H1 (cell line): ENCODE measurements around the gene MRFAP1L1. TPM values are rescaled to one million over a fixed set of nuclear protein-coding genes. Genes with fewer than 3 reads are reported as not detected.

Experiments used
- CTCF ChIA-PET: fragments of 300-600 bp; sonication (Branson Sonifier 250); formaldehyde crosslinking; loops from one replicate; lab custom pipeline; 2021; ENCODE audit not compliant: partially characterized antibody; lab: Charles Lee
- POLR2A ChIA-PET: fragments of 300-600 bp; sonication (Branson Sonifier 250); formaldehyde crosslinking; loops from one replicate; lab custom pipeline; 2021; ENCODE audit warnings: inconsistent platforms; ENCODE audit not compliant: partially characterized antibody; lab: Charles Lee
- DNase-seq, 2 experiments: peaks; one replicate each; pipeline versions ENCODE4 v3.0.0 to v3.0.0-alpha.2; 2010 to 2022; ENCODE audit warnings: low spot score in 2 of 2, low read depth in 1 of 2, mixed read lengths in 1 of 2
- FAIRE-seq: peaks from 2 replicates; lab custom pipeline; 2011; peaks lifted over from hg19 to GRCh38; lab: Jason Lieb, UNC
- H2AFZ ChIP-seq: 2 replicates; pipeline ENCODE4 v1.8.1; 2012; ENCODE audit warnings: low read length, inconsistent platforms
- H2AK5ac ChIP-seq: 2 replicates; pipeline ENCODE4 v1.6.1; 2013; ENCODE audit warnings: low read depth, low read length
- H2BK120ac ChIP-seq: replicated peaks from 2 replicates; pipeline ENCODE3; 2013; ENCODE audit warnings: low read depth, low read length, inconsistent platforms
- H2BK12ac ChIP-seq: 2 replicates; pipeline ENCODE4 v1.6.1; 2013; ENCODE audit warnings: low read depth, low read length
- H2BK15ac ChIP-seq: 2 replicates; pipeline ENCODE4 v1.6.1; 2013; ENCODE audit warnings: low read length
- H2BK20ac ChIP-seq: 2 replicates; pipeline ENCODE4 v1.6.1; 2013; ENCODE audit warnings: low read length
- H2BK5ac ChIP-seq: 2 replicates; pipeline ENCODE4 v1.6.1; 2013; ENCODE audit warnings: low read depth, low read length
- H3K14ac ChIP-seq: 2 replicates; pipeline ENCODE4 v1.6.1; 2013; ENCODE audit warnings: inconsistent platforms; ENCODE audit not compliant: insufficient read length
- H3K18ac ChIP-seq: 2 replicates; pipeline ENCODE4 v1.6.1; 2013; ENCODE audit warnings: low read length; ENCODE audit errors: extremely low read depth
- H3K23ac ChIP-seq: 2 replicates; pipeline ENCODE4 v1.6.1; 2013; ENCODE audit warnings: inconsistent platforms; ENCODE audit not compliant: insufficient read length
- H3K23me2 ChIP-seq: 2 replicates; pipeline ENCODE4 v1.6.1; 2013; ENCODE audit warnings: low read depth, low read length
- H3K27ac ChIP-seq: 2 replicates; pipeline ENCODE4 v1.6.1; 2011; ENCODE audit warnings: low read depth, low read length, inconsistent platforms
- H3K27me3 ChIP-seq, 4 experiments: replicated peaks in 1 of 4; 1 replicate in 1 of 4; 2 replicates in 3 of 4; pipeline versions ENCODE4 v1.6.1 to v1.8.1; 2011 to 2013; ENCODE audit warnings: low read length in 3 of 4, mild to moderate bottlenecking in 3 of 4, inconsistent platforms in 2 of 4, mixed read lengths in 2 of 4, moderate library complexity in 1 of 4; ENCODE audit not compliant: control insufficient read depth in 3 of 4, insufficient read depth in 3 of 4; ENCODE audit errors: extremely low read depth in 1 of 4
- H3K36me3 ChIP-seq, 4 experiments: 2 replicates each; pipeline versions ENCODE4 v1.6.1 to v1.8.1; 2011 to 2013; ENCODE audit warnings: mild to moderate bottlenecking in 4 of 4, low read length in 3 of 4, moderate library complexity in 2 of 4, control low read depth in 1 of 4, inconsistent platforms in 1 of 4; ENCODE audit not compliant: insufficient read depth in 4 of 4, control insufficient read depth in 2 of 4
- H3K4ac ChIP-seq: replicated peaks from 2 replicates; pipeline ENCODE3; 2013; ENCODE audit warnings: low read length, low read depth, mixed read lengths, inconsistent platforms; ENCODE audit not compliant: insufficient read length
- H3K4me1 ChIP-seq, 4 experiments: replicated peaks in 1 of 4; 1 replicate in 1 of 4; 2 replicates in 3 of 4; pipeline versions ENCODE4 v1.6.1 to v1.8.1; 2011 to 2013; ENCODE audit warnings: low read length in 3 of 4, inconsistent platforms in 2 of 4, mixed read lengths in 1 of 4; ENCODE audit not compliant: insufficient read depth in 4 of 4, control insufficient read depth in 3 of 4
- H3K4me2 ChIP-seq, 2 experiments: 2 replicates each; pipeline versions ENCODE4 v1.6.1 to v1.8.1; 2011 to 2013; ENCODE audit warnings: low read depth in 2 of 2, low read length in 2 of 2, control low read depth in 1 of 2, inconsistent platforms in 1 of 2, mild to moderate bottlenecking in 1 of 2; ENCODE audit not compliant: insufficient read depth in 1 of 2
- H3K4me3 ChIP-seq, 4 experiments: fragments of 200-600, 300-600 bp in 1 of 4; sonication (generic), shearing (Covaris generic), sonication (Bioruptor Twin) in 1 of 4; 2 replicates each; pipeline versions ENCODE4 v1.5.1 to v1.8.1; 2011 to 2016; ENCODE audit warnings: low read length in 4 of 4, low read depth in 3 of 4, control low read depth in 2 of 4, inconsistent platforms in 2 of 4, mild to moderate bottlenecking in 2 of 4, mixed read lengths in 1 of 4, moderate library complexity in 1 of 4; ENCODE audit not compliant: insufficient read depth in 2 of 4; ENCODE audit errors: extremely low read depth in 1 of 4
- H3K56ac ChIP-seq: replicated peaks from 2 replicates; pipeline ENCODE3; 2013; ENCODE audit warnings: low read depth, mild to moderate bottlenecking, mixed read lengths, low read length, inconsistent platforms; ENCODE audit not compliant: insufficient read length
- H3K79me1 ChIP-seq: 2 replicates; pipeline ENCODE4 v1.6.1; 2013; ENCODE audit warnings: low read depth, low read length, control low read depth
- H3K79me2 ChIP-seq, 2 experiments: 2 replicates each; pipeline versions ENCODE4 v1.6.1 to v1.8.1; 2012 to 2013; ENCODE audit warnings: low read length in 2 of 2, mild to moderate bottlenecking in 2 of 2, inconsistent platforms in 1 of 2; ENCODE audit not compliant: insufficient read depth in 2 of 2, control insufficient read depth in 1 of 2
- H3K9ac ChIP-seq, 4 experiments: replicated peaks in 1 of 4; 1 replicate in 1 of 4; 2 replicates in 3 of 4; pipeline versions ENCODE4 v1.6.1 to v1.8.1; 2011 to 2013; ENCODE audit warnings: low read depth in 3 of 4, low read length in 3 of 4, control low read depth in 2 of 4, mild to moderate bottlenecking in 2 of 4, moderate library complexity in 2 of 4, inconsistent platforms in 1 of 4; ENCODE audit errors: extremely low read depth in 1 of 4
- H3K9me3 ChIP-seq, 2 experiments: 2 replicates each; pipeline versions ENCODE4 v1.6.1 to v1.8.1; 2012 to 2013; ENCODE audit warnings: mild to moderate bottlenecking in 2 of 2, moderate library complexity in 2 of 2, control low read depth in 1 of 2, inconsistent platforms in 1 of 2, low read depth in 1 of 2, low read length in 1 of 2, mixed read lengths in 1 of 2; ENCODE audit not compliant: insufficient read depth in 2 of 2
- H4K20me1 ChIP-seq, 2 experiments: replicated peaks in 1 of 2; 2 replicates each; pipeline versions ENCODE3 to v1.8.1; 2011 to 2013; ENCODE audit warnings: inconsistent platforms in 2 of 2, low read length in 2 of 2, mild to moderate bottlenecking in 1 of 2; ENCODE audit not compliant: insufficient read depth in 2 of 2, control insufficient read depth in 1 of 2
- H4K5ac ChIP-seq: 2 replicates; pipeline ENCODE4 v1.6.1; 2013; ENCODE audit warnings: low read length, low read depth, mixed read lengths, inconsistent platforms; ENCODE audit not compliant: insufficient read length
- H4K8ac ChIP-seq: 2 replicates; pipeline ENCODE4 v1.8.0; 2013; ENCODE audit warnings: mild to moderate bottlenecking, moderate library complexity, low read length, inconsistent platforms; ENCODE audit not compliant: insufficient read depth; ENCODE audit errors: extremely low read depth
- H4K91ac ChIP-seq: replicated peaks from 2 replicates; pipeline ENCODE3; 2013; ENCODE audit warnings: low read length, mixed read lengths, inconsistent platforms; ENCODE audit not compliant: insufficient read length
- ASH2L ChIP-seq: fragments of 200-600, 300-600 bp; sonication (generic); IDR thresholded peaks from one replicate; pipeline ENCODE4 v1.7.1; 2017; ENCODE audit warnings: low read length
- BACH1 ChIP-seq: IDR thresholded peaks from 2 replicates; pipeline ENCODE4 v1.6.1; 2012; ENCODE audit warnings: low read length, improper control_type of control experiment
- JUN ChIP-seq: IDR thresholded peaks from 2 replicates; pipeline ENCODE4 v1.6.1; 2011; ENCODE audit warnings: low read depth, mild to moderate bottlenecking, improper control_type of control experiment, low read length
- NRF1 ChIP-seq: IDR thresholded peaks from 2 replicates; pipeline ENCODE4 v1.6.1; 2011; ENCODE audit warnings: mild to moderate bottlenecking, low read depth, low read length, improper control_type of control experiment
- POLR2AphosphoS5 ChIP-seq: IDR thresholded peaks from 2 replicates; pipeline ENCODE4 v1.6.1; 2011; ENCODE audit warnings: low read depth, low read length
- SIN3A ChIP-seq, 2 experiments: IDR thresholded peaks in 1 of 2; conservative IDR thresholded peaks in 1 of 2; 2 replicates each; pipeline ENCODE4 v1.6.1; 2011 to 2012; ENCODE audit warnings: low read length in 2 of 2, improper control_type of control experiment in 1 of 2, low read depth in 1 of 2, mild to moderate bottlenecking in 1 of 2
- TCF12 ChIP-seq: IDR thresholded peaks from 2 replicates; pipeline ENCODE4 v1.6.1; 2011; ENCODE audit warnings: low read depth, mild to moderate bottlenecking, low read length
- WGBS, 2 experiments: shearing (Covaris generic) in 1 of 2; methylation state at CpG; one replicate each; pipeline versions ENCODE4 v1.1.6 to v1.1.7; 2013 to 2015; ENCODE audit warnings: low lambda C conversion rate in 2 of 2, mixed read lengths in 2 of 2, inconsistent platforms in 1 of 2, low coverage in 1 of 2, missing lambda C conversion rate in 1 of 2; ENCODE audit not compliant: insufficient replicate concordance in 2 of 2, insufficient coverage in 1 of 2, insufficient read length in 1 of 2; ENCODE audit errors: extremely low coverage in 1 of 2, missing lambda C conversion rate in 1 of 2; 5-methylcytosine and 5-hydroxymethylcytosine counted together
- polyA plus RNA-seq, 7 experiments: library from polyadenylated mRNA; depleted of rRNA in 3 of 7; stranded (reverse) in 5 of 7; unstranded in 2 of 7; fragments of >200 nt in 5 of 7; fragments of 200-250 nt in 2 of 7; gene quantifications; 1 replicate in 5 of 7; 2 replicates in 1 of 7; 4 replicates in 1 of 7; pipeline versions ENCODE4 v1.2.1 to v1.2.3, GENCODE V29; 2011 to 2013; ENCODE audit warnings: missing spikeins in 2 of 7, mixed read lengths in 2 of 7
- total RNA-seq: library from RNA; stranded (reverse); fragmentation: NEBNext Ultra II Directional; extraction: Animal tissue kit (Norgen Biotek cat#: 25700); gene quantifications from 2 replicates; pipeline ENCODE4 v1.2.1, GENCODE V29; 2021
- TF ChIP-seq, protein P1 (sequence below), 3 experiments: IDR thresholded peaks; 1 replicate in 2 of 3; 2 replicates in 1 of 3; pipeline versions ENCODE4 v1.5.1 to v1.6.1; 2011; ENCODE audit warnings: low read length in 3 of 3, mild to moderate bottlenecking in 3 of 3, inconsistent platforms in 2 of 3, low read depth in 1 of 3, moderate library complexity in 1 of 3; ENCODE audit not compliant: insufficient read depth in 1 of 3; ENCODE audit errors: control extremely low read depth in 1 of 3
- TF ChIP-seq, protein P2 (sequence below): IDR thresholded peaks from 2 replicates; pipeline ENCODE4 v1.6.1; 2012; ENCODE audit warnings: inconsistent platforms

Gene MRFAP1L1
- total and polyA plus RNA-seq, 2 of the 8 experiments (the other 6 are each of a cell fraction or from before 2014, with no cell fraction given): 26.8 to 54.3 TPM

GRCh38 chr4:6720202-6720699, 10.6 kb upstream of the MRFAP1L1 start:
- Histone ChIP-seq H3K9ac (no peak overlapping the region), H3K9me3 (no peaks in the 10 kb centered on the region), H2BK15ac (no peak overlapping the region), H2AFZ (no peak overlapping the region), H3K27ac (no peak overlapping the region), H3K23me2 (peaks cover 6% of the 10 kb centered on the region), H3K4ac (no peak overlapping the region), H4K20me1 (peaks cover 3 to 4% of the 10 kb centered on the region in 2 experiments), H3K14ac (no peak overlapping the region), H3K56ac (no peak overlapping the region), H3K4me1 (peaks cover 0 to 4% (median 0%) of the 10 kb centered on the region in 4 experiments; a peak in 2 of 7 replicates), H3K18ac (no peak overlapping the region), H4K91ac (no peak overlapping the region), H2BK120ac (no peak overlapping the region), H2BK12ac (no peak overlapping the region), H3K23ac (no peak overlapping the region), H2BK5ac (no peak overlapping the region), H3K4me2 (no peak overlapping the region), H4K8ac (no peak overlapping the region), H3K79me1 (peaks cover 5% of the 10 kb centered on the region), H3K79me2 (peaks cover 0 to 20% of the 10 kb centered on the region in 2 experiments; a peak in 2 of 4 replicates), H3K36me3 (no peaks in the 10 kb centered on the region), H2BK20ac (no peak overlapping the region), H3K27me3 (no peaks in the 10 kb centered on the region; a peak in 1 of 7 replicates), H3K4me3 (no peak overlapping the region), H4K5ac (no peak overlapping the region), H2AK5ac (no peak overlapping the region)
- no peak for FAIRE-seq
- POLR2A ChIA-PET: interaction anchor here (1.0 kb wide), 1 partner anchor 153 kb away, joined by 6 read pairs; no protein-coding TSS in a partner anchor
- 20% methylated on average over 14 of the region's 14 CpGs; no CpG with 5 or more reads in 1 of the 2 experiments for WGBS, 2 experiments
- CTCF ChIA-PET: interaction anchor here (0.6 to 11.1 kb wide), 18 partner anchors 10 to 625 kb away, joined by 3 to 182 read pairs (median 4); no protein-coding TSS in a partner anchor
- peak in 1 of 2 experiments; percentile 98 for DNase-seq
- TF ChIP-seq BACH1 (peak; percentile 84), TCF12 (peak; percentile 35; the same call in 1 of the 2 replicates), SIN3A (conservative IDR thresholded peaks at IDR 0.05 in 1 of 2, IDR thresholded peaks at IDR 0.05 in 1 of 2; ENCODE audit: low read depth in 1 of 2, low read length in 2 of 2) (peak in 1 of 2 experiments; percentile 54; a peak in 1 of 4 replicates), JUN (no peak), ASH2L (no peak), POLR2AphosphoS5 (no peak), NRF1 (no peak)
- TF ChIP-seq, protein P1, sequence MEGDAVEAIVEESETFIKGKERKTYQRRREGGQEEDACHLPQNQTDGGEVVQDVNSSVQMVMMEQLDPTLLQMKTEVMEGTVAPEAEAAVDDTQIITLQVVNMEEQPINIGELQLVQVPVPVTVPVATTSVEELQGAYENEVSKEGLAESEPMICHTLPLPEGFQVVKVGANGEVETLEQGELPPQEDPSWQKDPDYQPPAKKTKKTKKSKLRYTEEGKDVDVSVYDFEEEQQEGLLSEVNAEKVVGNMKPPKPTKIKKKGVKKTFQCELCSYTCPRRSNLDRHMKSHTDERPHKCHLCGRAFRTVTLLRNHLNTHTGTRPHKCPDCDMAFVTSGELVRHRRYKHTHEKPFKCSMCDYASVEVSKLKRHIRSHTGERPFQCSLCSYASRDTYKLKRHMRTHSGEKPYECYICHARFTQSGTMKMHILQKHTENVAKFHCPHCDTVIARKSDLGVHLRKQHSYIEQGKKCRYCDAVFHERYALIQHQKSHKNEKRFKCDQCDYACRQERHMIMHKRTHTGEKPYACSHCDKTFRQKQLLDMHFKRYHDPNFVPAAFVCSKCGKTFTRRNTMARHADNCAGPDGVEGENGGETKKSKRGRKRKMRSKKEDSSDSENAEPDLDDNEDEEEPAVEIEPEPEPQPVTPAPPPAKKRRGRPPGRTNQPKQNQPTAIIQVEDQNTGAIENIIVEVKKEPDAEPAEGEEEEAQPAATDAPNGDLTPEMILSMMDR (IDR thresholded peaks at IDR 0.05; ENCODE audit: control extremely low read depth in 1 of 3, insufficient read depth in 1 of 3, low read depth in 1 of 3, low read length in 3 of 3): peak in 2 of 3 experiments; percentile 92 to 94; a peak in 3 of 4 replicates
- TF ChIP-seq, protein P2, sequence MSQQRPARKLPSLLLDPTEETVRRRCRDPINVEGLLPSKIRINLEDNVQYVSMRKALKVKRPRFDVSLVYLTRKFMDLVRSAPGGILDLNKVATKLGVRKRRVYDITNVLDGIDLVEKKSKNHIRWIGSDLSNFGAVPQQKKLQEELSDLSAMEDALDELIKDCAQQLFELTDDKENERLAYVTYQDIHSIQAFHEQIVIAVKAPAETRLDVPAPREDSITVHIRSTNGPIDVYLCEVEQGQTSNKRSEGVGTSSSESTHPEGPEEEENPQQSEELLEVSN: no peak
